ENCODE measurements around the gene MAP4K1.

Gene MAP4K1

GRCh38 chr19:38617764-38618589 is at the start of gene MAP4K1:
MAP4K1 (minus strand) TSS chr19:38617953; CDS start chr19:38617895, 58 bp downstream.
- peak; percentile 82 for DNase-seq
- Mint-ChIP-seq H3K9me3 (no peaks in the 10 kb centered on the region), H3K4me1 (ENCODE audit: low read depth) (peaks cover 57% of the 10 kb centered on the region), H3K27ac (peak within 1 kb of the TSS; percentile 99), H3K36me3 (ENCODE audit: low read depth) (peaks cover 90% of the 10 kb centered on the region), H3K4me3 (peak within 1 kb of the TSS; percentile 99), H3K27me3 (no peaks in the 10 kb centered on the region)

GRCh38 chr19:38666663-38667511 is 49.1 kb upstream of the MAP4K1 start:
- H3K4me1 Mint-ChIP-seq (ENCODE audit: low read depth): peaks cover 88% of the 10 kb centered on the region
- no peaks in the 10 kb centered on the region for H3K9me3 Mint-ChIP-seq
- peak overlapping the region; percentile 85 for H3K27ac Mint-ChIP-seq
- H3K27me3 Mint-ChIP-seq: no peaks in the 10 kb centered on the region
- no peak overlapping the region for H3K4me3 Mint-ChIP-seq
- no peak for DNase-seq
- H3K36me3 Mint-ChIP-seq (ENCODE audit: low read depth): peaks cover 43% of the 10 kb centered on the region

GRCh38 chr19:38665950-38666662 is 48.4 kb upstream of the MAP4K1 start:
- peaks cover 44% of the 10 kb centered on the region for H3K36me3 Mint-ChIP-seq (ENCODE audit: low read depth)
- no peak for DNase-seq
- peaks cover 86% of the 10 kb centered on the region for H3K4me1 Mint-ChIP-seq (ENCODE audit: low read depth)
- no peaks in the 10 kb centered on the region for H3K9me3 Mint-ChIP-seq
- no peak overlapping the region for H3K4me3 Mint-ChIP-seq
- no peaks in the 10 kb centered on the region for H3K27me3 Mint-ChIP-seq
- H3K27ac Mint-ChIP-seq: peak overlapping the region; percentile 85

- Mint-ChIP-seq H3K4me3 (no peak overlapping the region), H3K27ac (peak overlapping the region; percentile 85), H3K36me3 (ENCODE audit: low read depth) (peaks cover 52% of the 10 kb centered on the region), H3K9me3 (no peaks in the 10 kb centered on the region), H3K4me1 (ENCODE audit: low read depth) (peaks cover 86% of the 10 kb centered on the region), H3K27me3 (no peaks in the 10 kb centered on the region)
- no peak for DNase-seq
Observed at GRCh38 chr19:38665219-38665931, 47.6 kb upstream of the MAP4K1 start.

GRCh38 chr19:38664503-38665211 is 46.9 kb upstream of the MAP4K1 start:
- no peak overlapping the region for H3K27ac Mint-ChIP-seq
- no peaks in the 10 kb centered on the region for H3K27me3 Mint-ChIP-seq
- H3K36me3 Mint-ChIP-seq (ENCODE audit: low read depth): peaks cover 55% of the 10 kb centered on the region
- no peaks in the 10 kb centered on the region for H3K9me3 Mint-ChIP-seq
- no peak overlapping the region for H3K4me3 Mint-ChIP-seq
- H3K4me1 Mint-ChIP-seq (ENCODE audit: low read depth): peaks cover 83% of the 10 kb centered on the region
- no peak for DNase-seq

GRCh38 chr19:38663957-38664502 is 46.3 kb upstream of the MAP4K1 start:
- Mint-ChIP-seq H3K36me3 (ENCODE audit: low read depth) (peaks cover 51% of the 10 kb centered on the region), H3K4me1 (ENCODE audit: low read depth) (peaks cover 82% of the 10 kb centered on the region), H3K4me3 (no peak overlapping the region), H3K27ac (no peak overlapping the region), H3K9me3 (no peaks in the 10 kb centered on the region), H3K27me3 (no peaks in the 10 kb centered on the region)
- DNase-seq: no peak

- Mint-ChIP-seq H3K27me3 (no peaks in the 10 kb centered on the region), H3K4me1 (ENCODE audit: low read depth) (peaks cover 79% of the 10 kb centered on the region), H3K36me3 (ENCODE audit: low read depth) (peaks cover 51% of the 10 kb centered on the region), H3K27ac (no peak overlapping the region), H3K9me3 (no peaks in the 10 kb centered on the region), H3K4me3 (no peak overlapping the region)
- DNase-seq: no peak
Observed at GRCh38 chr19:38663156-38663651, 45.5 kb upstream of the MAP4K1 start.

GRCh38 chr19:38662537-38663155 is 44.9 kb upstream of the MAP4K1 start:
- no peak overlapping the region for H3K4me3 Mint-ChIP-seq
- no peaks in the 10 kb centered on the region for H3K27me3 Mint-ChIP-seq
- no peaks in the 10 kb centered on the region for H3K9me3 Mint-ChIP-seq
- peaks cover 79% of the 10 kb centered on the region for H3K4me1 Mint-ChIP-seq (ENCODE audit: low read depth)
- H3K36me3 Mint-ChIP-seq (ENCODE audit: low read depth): peaks cover 51% of the 10 kb centered on the region
- peak overlapping the region; percentile 5 for H3K27ac Mint-ChIP-seq
- no peak for DNase-seq

- peaks cover 79% of the 10 kb centered on the region for H3K4me1 Mint-ChIP-seq (ENCODE audit: low read depth)
- no peak for DNase-seq
- peak overlapping the region; percentile 5 for H3K27ac Mint-ChIP-seq
- no peak overlapping the region for H3K4me3 Mint-ChIP-seq
- peaks cover 53% of the 10 kb centered on the region for H3K36me3 Mint-ChIP-seq (ENCODE audit: low read depth)
- H3K9me3 Mint-ChIP-seq: no peaks in the 10 kb centered on the region
- H3K27me3 Mint-ChIP-seq: no peaks in the 10 kb centered on the region
Observed at GRCh38 chr19:38661996-38662395, 44.2 kb upstream of the MAP4K1 start.

- Mint-ChIP-seq H3K4me1 (ENCODE audit: low read depth) (peaks cover 78% of the 10 kb centered on the region), H3K9me3 (no peaks in the 10 kb centered on the region), H3K4me3 (no peak overlapping the region), H3K36me3 (ENCODE audit: low read depth) (peaks cover 54% of the 10 kb centered on the region), H3K27me3 (no peaks in the 10 kb centered on the region), H3K27ac (no peak overlapping the region)
- no peak for DNase-seq
Observed at GRCh38 chr19:38661136-38661535, 43.4 kb upstream of the MAP4K1 start.

- Mint-ChIP-seq H3K4me3 (no peak overlapping the region), H3K4me1 (ENCODE audit: low read depth) (peaks cover 78% of the 10 kb centered on the region)
Observed at GRCh38 chr19:38660724-38661123, 43.0 kb upstream of the MAP4K1 start.

GRCh38 chr19:38658462-38659306 is 40.9 kb upstream of the MAP4K1 start:
- DNase-seq: no peak
- Mint-ChIP-seq H3K4me3 (no peak overlapping the region), H3K27ac (peak overlapping the region; percentile 92), H3K9me3 (no peaks in the 10 kb centered on the region), H3K27me3 (no peaks in the 10 kb centered on the region), H3K36me3 (ENCODE audit: low read depth) (peaks cover 65% of the 10 kb centered on the region), H3K4me1 (ENCODE audit: low read depth) (peaks cover 80% of the 10 kb centered on the region)

More at GRCh38 chr19:38660724-38661123, 43.0 kb upstream of the MAP4K1 start:
- Mint-ChIP-seq H3K36me3 (ENCODE audit: low read depth) (peaks cover 56% of the 10 kb centered on the region), H3K27ac (no peak overlapping the region), H3K27me3 (no peaks in the 10 kb centered on the region), H3K9me3 (no peaks in the 10 kb centered on the region)
- DNase-seq: no peak
